Ovary (tissue), 3 donors: ENCODE measurements around the gene EIF3F.

ENCODE experiments used
- CTCF ChIP-seq, 3 donors: fragments of 450-650 bp in 2 of 3; fragments of 200-600 bp in 1 of 3; IDR thresholded peaks; one replicate each; pipeline versions ENCODE4 v1.5.1 to v1.8.0; 2016 to 2022; ENCODE audit warnings: antibody characterized with exemption in 3 of 3, mild to moderate bottlenecking in 1 of 3
- EP300 ChIP-seq: sonication (generic); formaldehyde crosslinking; IDR thresholded peaks from one replicate; pipeline ENCODE4 v1.6.1; 2017; ENCODE audit warnings: antibody characterized with exemption
- donor health status: DM: no; HTN: no; CAD: no.

GRCh38 chr11:8004008-8004407 lies 16.9 kb downstream of the EIF3F start:
- TF ChIP-seq CTCF (IDR thresholded peaks at IDR 0.05) (no peak), EP300 (no peak)
